HuH-7.5 (cell line): ENCODE data around the gene HMGA1.
"Not testable (repeated sequence)": the region's sequence is repeated elsewhere in the genome, so short reads cannot be mapped to it uniquely, and the experiment has no call there.

Source experiments
- DNase-seq: peaks from one replicate; pipeline ENCODE4 v3.0.0; 2011; ENCODE audit warnings: low spot score

HMGA1 gene

DNA sequence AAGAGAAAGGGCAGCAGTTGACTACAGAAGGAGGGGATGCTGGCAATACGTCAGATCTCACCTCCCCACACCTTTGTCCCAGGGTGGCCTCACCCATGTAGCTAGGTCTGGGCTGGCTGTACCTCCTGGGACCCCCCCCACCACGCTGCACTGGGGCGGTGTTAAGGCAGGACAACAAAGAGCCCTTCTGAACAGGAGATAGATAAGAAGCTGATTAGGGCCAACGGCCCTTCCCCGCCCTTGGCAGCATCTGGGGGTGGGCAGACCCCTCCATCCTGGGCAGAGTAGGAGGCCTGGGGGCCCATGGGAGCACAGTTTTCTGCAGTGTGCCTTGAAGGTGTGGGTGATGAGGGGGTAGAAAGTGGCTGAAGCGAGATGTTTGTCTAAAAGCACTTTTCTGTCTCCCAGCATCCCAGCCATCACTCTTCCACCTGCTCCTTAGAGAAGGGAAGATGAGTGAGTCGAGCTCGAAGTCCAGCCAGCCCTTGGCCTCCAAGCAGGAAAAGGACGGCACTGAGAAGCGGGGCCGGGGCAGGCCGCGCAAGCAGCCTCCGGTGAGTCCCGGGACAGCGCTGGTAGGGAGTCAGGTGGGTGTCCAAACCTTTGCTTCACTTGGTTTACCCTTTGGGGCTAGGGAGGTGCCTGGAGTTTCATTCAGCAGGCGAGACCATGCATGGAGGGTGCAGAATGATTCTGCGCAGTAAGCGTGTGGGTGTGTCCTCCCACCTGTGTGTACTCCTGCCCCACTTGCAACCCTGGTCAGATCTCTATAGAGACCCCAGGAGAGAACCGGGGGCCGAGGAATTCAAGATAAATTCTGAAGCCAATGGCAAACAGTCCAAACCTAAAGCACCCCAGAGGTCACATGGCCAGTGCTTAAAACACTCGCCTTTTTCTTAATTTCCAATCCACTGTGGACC, 3.9 kb downstream of the HMGA1 start:
- DNase-seq, result no peak

DNA sequence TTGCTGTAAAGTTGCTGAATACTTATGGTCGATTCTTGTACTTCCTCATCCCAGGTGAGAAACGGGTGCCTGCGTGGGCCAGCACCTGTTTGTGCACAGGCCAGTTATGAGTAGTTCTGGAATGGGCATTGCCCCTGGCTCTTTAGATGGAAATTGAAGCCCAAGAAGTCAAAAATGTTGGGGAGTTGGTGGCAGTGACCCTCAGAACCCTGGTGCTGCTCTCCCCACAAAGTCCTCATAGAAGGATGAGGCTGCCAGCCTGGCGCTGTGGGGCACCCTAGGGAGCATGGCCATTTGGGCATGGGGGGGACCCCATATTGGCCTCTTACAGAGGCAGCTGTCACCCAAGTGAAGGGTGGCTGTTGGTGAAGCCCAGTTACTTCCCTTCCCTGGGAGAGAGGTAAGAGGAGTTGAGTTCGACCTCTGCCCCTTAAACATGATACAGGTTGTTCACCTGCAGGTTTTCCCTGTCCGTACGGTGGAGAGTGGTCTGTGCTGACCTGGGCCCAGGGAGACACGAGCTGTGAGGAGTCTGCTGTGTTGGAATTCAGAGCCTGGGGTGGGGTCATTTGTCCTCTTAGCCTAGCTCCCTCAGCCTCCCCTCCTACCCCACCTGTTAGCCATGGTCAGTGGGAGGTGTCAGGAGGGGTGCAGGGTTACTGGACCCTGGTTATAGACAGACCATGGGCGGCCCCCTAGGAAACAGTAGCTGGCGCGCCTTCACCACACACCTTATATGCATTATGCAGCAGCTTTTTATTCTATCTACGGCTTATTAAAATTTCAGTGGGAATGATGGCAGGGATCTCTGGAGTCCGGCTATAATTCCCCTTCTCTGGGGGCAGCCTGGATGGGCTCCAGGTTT, 4.9 kb downstream of the HMGA1 start:
- DNase-seq, result no peak

GRCh38 chr6:34242252-34243130, 5.8 kb downstream of the HMGA1 start:
- no peak for DNase-seq

DNA sequence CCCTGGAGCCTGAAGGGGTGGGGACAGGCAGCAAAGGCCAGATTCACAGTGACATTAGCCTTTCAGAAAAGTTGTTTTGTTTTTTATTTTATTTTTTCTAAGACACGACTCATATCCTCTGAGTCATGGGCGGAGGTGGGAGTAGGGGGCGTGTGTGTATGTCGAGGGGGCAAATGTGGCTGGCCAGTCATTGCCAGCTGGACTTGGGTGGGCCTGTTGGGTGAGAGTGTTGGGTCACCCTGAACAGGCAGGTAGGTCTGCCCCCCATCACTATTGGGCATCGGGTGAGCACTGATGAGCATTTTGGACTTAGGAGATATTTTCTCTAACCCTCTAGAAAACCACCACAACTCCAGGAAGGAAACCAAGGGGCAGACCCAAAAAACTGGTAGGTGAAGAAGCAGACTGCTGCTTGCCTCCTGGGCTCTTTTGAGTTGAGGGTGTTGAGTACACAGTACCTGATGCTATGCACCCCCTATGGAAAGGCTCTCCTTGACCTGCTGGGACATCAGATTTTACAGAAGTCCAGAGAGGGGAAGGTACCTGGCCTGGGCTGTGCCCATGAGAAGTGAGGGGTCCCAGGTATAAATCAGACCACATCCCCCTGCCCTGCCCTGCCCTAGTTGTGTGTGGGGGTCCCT, 6.6 kb downstream of the HMGA1 start:
- DNase-seq, result no peak

DNA sequence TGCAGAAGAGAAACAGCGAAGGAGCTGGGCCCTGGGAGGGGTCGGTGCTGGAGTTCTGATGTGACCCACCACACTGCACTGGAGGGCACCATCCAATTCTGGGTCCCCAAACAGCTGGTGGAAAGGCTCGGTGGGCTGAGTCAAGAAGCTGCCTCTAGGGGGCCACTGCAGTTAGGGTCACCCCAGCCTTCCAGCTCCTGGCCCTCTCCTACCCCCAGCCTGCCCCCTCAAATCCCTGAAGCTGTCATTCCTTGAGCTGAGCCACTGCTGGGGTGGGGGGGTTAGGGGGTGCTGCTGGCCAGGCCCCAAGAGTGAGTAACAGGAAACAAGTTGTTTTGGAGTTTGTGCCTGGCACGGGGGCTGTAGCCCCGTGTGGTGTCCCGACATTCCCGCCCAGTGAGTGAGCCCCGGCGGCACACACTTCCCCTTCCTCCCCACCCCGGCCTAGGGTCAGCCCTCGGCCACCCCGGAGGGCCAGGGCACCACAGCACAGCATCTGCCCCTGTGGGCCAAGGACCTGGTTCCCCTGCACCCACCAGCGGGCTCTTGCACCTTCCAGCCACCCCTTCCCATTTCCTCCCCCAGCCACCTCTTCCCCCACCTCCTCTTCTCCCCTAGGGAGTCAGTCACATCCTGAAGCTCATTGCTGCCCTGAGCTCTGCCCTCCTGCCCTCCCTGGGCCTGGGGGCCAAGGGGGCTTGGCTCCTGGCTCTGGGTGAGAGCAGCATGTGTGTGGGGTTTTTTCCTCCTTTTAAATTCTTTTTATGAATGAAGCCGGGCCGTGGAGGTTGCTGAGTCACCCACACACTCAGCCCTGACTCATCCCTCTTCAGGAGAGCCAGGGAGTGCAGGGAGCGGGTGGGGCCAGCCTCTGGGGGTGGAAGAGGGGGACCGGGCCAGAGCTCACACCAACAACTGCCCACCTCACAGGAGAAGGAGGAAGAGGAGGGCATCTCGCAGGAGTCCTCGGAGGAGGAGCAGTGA, 7.5 kb downstream of the HMGA1 start:
- no peak for DNase-seq

GRCh38 chr6:34245032-34245760, 8.5 kb downstream of the HMGA1 start:
- DNase-seq, result not testable (repeated sequence)

GRCh38 chr6:34245761-34246140, 9.1 kb downstream of the HMGA1 start:
- DNase-seq, result not testable (repeated sequence)

DNA sequence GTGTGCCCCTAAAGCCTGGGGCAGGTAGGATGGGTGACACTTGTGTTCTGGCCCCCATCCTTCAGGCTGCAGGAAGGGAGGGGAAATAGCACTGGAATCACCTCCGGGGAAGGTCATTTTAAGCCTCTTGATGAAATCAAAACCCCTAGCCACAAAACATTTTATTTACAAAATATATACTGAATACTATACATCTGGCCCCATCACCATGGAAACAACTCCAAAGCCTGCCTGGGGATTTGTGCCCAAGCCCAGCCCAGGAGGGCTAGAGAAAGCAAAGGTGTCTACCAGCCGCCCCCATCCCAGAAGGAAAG, 9.5 kb downstream of the HMGA1 start:
- no peak for DNase-seq

DNA sequence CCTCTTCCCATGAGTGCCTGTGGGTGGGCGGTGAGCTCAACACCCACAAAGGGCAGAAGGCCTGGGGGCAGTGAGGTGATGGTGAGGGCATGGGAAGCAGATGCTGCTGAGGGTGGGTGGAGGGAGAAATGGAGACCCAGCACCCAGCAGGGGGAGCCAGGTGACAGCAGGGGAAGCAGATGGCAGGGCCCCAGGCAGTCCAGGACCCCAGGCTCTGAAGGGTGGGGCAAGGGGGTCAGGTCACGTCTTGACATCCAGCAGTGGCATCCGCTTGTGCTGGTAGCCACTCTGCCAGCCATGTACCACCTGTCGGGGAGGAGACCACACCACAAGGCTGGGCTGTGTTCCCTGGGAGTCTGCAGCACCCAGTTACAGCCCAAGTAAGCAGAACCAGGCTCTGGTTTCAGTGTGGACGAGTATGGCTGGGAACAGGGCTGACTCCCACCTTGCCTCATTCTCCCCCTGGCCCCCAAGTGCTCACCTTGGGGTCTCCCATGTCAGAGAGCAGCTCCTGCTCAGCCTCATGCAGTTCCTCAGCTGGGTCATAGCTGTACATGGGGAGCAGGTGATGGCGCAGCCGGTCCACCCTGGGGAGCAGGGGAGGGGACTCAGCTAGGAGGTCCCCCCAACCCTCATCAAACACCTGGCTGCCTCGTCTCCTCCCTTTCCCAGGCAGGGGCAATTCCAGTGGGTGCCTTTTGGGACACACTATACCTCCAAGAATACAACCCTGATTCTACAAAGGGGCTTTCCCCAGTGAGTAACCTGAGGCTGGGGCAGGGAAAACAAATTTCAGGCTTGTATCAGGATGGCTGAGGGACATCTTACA, 10.1 kb downstream of the HMGA1 start:
- DNase-seq, result peak; percentile 59

DNA sequence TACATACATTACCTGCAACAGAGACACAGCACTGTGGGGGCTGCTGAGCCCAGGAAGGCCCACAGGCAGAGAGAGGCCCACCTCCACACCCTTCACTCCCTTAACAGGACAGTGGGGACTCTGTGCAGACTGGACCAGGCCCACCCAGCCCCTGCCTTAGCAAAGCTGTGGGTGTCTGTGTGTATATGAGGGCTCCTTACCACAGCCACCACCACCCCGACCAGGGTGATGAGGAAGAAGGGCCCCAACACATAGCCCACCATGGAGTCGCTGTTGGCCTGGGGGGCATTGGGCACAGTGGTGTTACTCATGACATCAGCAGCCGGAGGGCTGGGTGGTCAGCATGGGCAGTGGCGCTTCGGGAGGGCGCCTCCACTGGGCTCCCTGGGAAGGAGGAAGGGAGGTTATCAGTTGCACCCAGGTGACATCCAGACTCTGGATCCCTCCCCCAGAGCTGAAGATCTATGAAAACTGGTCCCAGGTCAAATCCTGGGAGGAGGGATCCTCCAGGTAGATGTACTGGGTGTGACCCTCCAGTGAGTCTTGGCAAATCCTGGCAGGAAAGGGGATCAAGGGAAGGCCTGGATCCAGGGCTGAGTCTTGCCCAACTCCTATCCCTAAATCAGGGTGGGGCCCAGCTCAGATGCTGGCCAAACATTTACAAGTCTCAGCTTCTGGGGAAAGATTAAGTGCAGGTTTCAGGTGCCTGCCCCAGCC, 11.0 kb downstream of the HMGA1 start:
- DNase-seq, result no peak

GRCh38 chr6:34248198-34248726, 11.6 kb downstream of the HMGA1 start:
- no peak for DNase-seq

DNA sequence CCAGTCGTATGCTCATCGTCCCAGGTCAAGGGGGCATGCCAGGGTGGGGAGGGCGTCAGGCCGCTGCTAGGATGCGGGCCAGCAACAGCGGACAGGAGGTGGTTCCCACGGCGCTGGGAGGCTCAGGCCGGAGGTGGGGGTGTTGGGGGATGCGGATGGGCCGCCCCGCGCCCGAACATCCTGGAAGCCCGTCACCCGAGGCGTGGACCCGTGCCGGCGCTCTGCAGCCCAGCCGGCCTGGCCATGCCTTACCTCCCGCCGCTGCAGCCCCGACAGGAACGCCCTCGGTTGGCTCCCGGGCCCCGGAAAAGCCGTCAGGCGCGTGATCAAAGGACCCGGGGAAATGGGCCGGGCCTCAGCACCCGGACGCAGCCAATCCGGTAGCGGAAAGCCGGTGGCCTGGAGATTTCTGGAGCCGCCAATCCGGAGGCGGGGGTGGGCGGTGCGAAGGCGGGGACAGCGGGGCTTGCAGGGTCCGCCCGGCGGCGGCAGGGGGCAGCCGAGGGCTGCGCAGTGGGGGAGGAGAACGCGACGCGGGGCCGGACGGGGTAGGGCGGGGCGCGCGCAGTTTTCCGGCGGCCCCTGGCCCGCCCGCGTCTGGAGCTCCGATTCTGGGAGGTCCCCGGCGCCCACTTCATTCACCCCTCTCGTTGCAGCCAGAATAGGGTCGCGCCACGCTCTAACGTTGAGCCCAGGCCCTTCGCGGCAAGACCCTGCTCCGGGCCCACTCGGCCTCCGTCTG, 12.2 kb downstream of the HMGA1 start, which contains the start of gene SMIM29:
SMIM29 (minus strand) TSS at position 280 of the 742 bp plus-strand sequence. CDS start 1,215 bp downstream, outside the sequence.
- DNase-seq, result peak; percentile 88

GRCh38 chr6:34249469-34250261, 13.0 kb downstream of the HMGA1 start:
- DNase-seq, result no peak

DNA sequence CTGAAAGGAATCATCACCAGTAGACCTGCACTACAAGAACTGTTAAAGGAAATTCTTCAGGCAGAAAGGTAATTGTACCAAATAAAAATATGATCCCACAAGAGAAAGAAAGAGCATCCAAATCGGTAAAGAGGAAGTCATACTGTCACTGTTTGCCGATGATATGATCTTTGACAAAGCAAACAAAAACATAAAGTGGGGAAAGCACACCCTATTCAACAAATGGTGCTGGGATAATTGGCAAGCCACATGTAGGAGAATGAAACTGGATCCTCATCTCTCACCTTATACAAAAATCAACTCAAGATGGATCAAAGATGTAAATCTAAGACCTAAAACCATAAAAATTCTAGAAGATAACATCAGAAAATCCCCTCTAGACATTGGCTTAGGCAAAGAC, 15.7 kb downstream of the HMGA1 start:
- DNase-seq, result not testable (repeated sequence)

DNA sequence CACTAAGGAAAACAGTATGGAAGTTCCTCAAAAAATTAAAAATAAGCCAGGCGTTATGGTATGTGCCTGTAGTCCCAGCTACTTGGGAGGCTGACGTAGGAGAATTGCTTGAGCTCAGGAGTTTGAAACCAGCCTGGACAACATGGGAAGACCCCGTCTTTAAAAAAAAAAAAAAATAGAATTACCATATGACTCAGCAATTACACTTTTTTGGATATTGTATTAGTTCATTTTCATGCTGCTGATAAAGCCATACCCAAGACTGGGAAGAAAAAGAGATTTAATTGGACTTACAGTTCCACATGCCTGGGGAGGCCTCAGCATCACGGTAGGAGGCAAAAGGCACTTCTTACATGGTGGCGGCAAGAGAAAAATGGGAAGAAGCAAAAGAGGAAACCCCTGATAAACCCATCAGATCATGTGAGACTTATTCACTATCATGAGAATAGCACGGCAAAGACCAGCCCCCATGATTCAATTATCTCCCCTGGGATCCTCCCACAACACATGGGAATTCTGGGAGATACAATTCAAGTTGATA, 22.9 kb downstream of the HMGA1 start:
- no peak for DNase-seq
